GM12892 (cell line): ENCODE measurements around the gene ZBTB7A.

Experiments
- DNase-seq: peaks from one replicate; pipeline ENCODE4 v3.0.0; 2011; ENCODE audit not compliant: insufficient read length
- FAIRE-seq: peaks from 2 replicates; lab custom pipeline; 2011; peaks lifted over from hg19 to GRCh38; lab: Jason Lieb, UNC
- POLR2A ChIP-seq: IDR thresholded peaks from 2 replicates; pipeline ENCODE4 v1.6.1; 2011; ENCODE audit warnings: low read depth, low read length, control low read depth
- POLR2AphosphoS5 ChIP-seq: IDR thresholded peaks from 2 replicates; pipeline ENCODE4 v1.6.1; 2011; ENCODE audit warnings: low read depth, low read length, control low read depth
- TAF1 ChIP-seq: IDR thresholded peaks from 2 replicates; pipeline ENCODE4 v1.6.1; 2011; ENCODE audit warnings: low read depth, mild to moderate bottlenecking, control low read depth, low read length, borderline replicate concordance

ZBTB7A gene

GRCh38 chr19:4057931-4058692 is 8.6 kb downstream of the ZBTB7A start:
- no peak for FAIRE-seq
- no peak for DNase-seq
- TF ChIP-seq TAF1 (no peak), POLR2A (no peak), POLR2AphosphoS5 (no peak; the same call in 1 of the 2 replicates)

- no peak for DNase-seq
- TF ChIP-seq POLR2A (no peak), TAF1 (no peak), POLR2AphosphoS5 (no peak)
- no peak for FAIRE-seq
Observed at GRCh38 chr19:4055209-4055552, 11.5 kb downstream of the ZBTB7A start.

- FAIRE-seq (no peak), DNase-seq (no peak)
- TF ChIP-seq TAF1 (no peak), POLR2AphosphoS5 (no peak), POLR2A (no peak; the same call in 1 of the 2 replicates)
Observed at GRCh38 chr19:4054441-4055208, 12.1 kb downstream of the ZBTB7A start.

GRCh38 chr19:4053423-4054324 is 13.0 kb downstream of the ZBTB7A start:
- no peak for DNase-seq
- TF ChIP-seq POLR2AphosphoS5 (peak; percentile 82), POLR2A (peak; percentile 56), TAF1 (no peak)
- peak; percentile 82 for FAIRE-seq

- TF ChIP-seq TAF1 (no peak), POLR2A (no peak), POLR2AphosphoS5 (no peak)
- FAIRE-seq: no peak
- DNase-seq: no peak
Observed at GRCh38 chr19:4052993-4053422, 13.7 kb downstream of the ZBTB7A start.

- TF ChIP-seq POLR2AphosphoS5: no peak
- TF ChIP-seq TAF1: no peak
- TF ChIP-seq POLR2A: no peak
- no peak for DNase-seq
- no peak for FAIRE-seq
Observed at GRCh38 chr19:4052114-4052992, 14.3 kb downstream of the ZBTB7A start.

- FAIRE-seq (no peak), DNase-seq (no peak)
- TF ChIP-seq TAF1: no peak
- no peak for TF ChIP-seq POLR2A
- no peak for TF ChIP-seq POLR2AphosphoS5
Observed at GRCh38 chr19:4051175-4052101, 15.3 kb downstream of the ZBTB7A start.

GRCh38 chr19:4049432-4049831 is 17.3 kb downstream of the ZBTB7A start:
- FAIRE-seq: no peak
- no peak for TF ChIP-seq POLR2A
- no peak for TF ChIP-seq POLR2AphosphoS5
- TF ChIP-seq TAF1: no peak

GRCh38 chr19:4046946-4047683 is 19.6 kb downstream of the ZBTB7A start:
- no peak for DNase-seq
- no peak for TF ChIP-seq POLR2A
- no peak for TF ChIP-seq TAF1
- TF ChIP-seq POLR2AphosphoS5: no peak
- no peak for FAIRE-seq

More at GRCh38 chr19:4049432-4049831, 17.3 kb downstream of the ZBTB7A start:
- DNase-seq: no peak

- DNase-seq (no peak), FAIRE-seq (no peak)
- TF ChIP-seq TAF1: no peak
- no peak for TF ChIP-seq POLR2A
- no peak for TF ChIP-seq POLR2AphosphoS5
Observed at GRCh38 chr19:4046362-4046691, 20.4 kb downstream of the ZBTB7A start.
